HG03039 (cell line): Measurements from ENCODE around the gene CNTN1.

ENCODE experiments used
- ATAC-seq: cut with Tn5 transposase; IDR thresholded peaks from one replicate; pipeline ENCODE4 v1.9.1; 2021; ENCODE audit warnings: mild to moderate bottlenecking, moderate library complexity; ENCODE audit not compliant: unreplicated experiment

Gene CNTN1

GRCh38 chr12:40768125-40768864, 76.1 kb downstream of the CNTN1 start:
- no peak for ATAC-seq

- no peak for ATAC-seq
Observed at GRCh38 chr12:40769846-40770245, 77.6 kb downstream of the CNTN1 start.

DNA sequence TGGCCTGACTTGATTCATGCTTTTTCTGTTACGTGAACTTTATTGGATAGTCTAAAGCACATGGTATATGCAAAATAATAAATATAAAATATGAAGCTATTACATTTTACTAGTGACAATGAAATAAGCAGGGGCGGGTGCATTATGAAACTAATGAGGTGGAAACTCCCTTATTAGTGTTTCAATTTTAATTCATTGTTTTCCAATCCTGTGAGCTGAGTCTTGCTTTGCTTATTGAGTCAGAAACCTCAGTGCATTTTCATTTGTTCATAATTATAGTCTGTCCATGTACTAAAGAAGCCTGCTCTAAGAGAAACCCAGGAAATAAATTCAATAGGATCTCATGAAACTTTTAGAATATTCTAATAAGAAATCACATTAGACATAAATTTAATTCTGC, 78.5 kb downstream of the CNTN1 start:
- ATAC-seq = no peak

- no peak for ATAC-seq
Observed at GRCh38 chr12:40775661-40776060, 83.4 kb downstream of the CNTN1 start.

GRCh38 chr12:40784102-40784501, 91.9 kb downstream of the CNTN1 start:
- ATAC-seq = no peak

- no peak for ATAC-seq
Observed at GRCh38 chr12:40788276-40788675, 96.0 kb downstream of the CNTN1 start.

DNA sequence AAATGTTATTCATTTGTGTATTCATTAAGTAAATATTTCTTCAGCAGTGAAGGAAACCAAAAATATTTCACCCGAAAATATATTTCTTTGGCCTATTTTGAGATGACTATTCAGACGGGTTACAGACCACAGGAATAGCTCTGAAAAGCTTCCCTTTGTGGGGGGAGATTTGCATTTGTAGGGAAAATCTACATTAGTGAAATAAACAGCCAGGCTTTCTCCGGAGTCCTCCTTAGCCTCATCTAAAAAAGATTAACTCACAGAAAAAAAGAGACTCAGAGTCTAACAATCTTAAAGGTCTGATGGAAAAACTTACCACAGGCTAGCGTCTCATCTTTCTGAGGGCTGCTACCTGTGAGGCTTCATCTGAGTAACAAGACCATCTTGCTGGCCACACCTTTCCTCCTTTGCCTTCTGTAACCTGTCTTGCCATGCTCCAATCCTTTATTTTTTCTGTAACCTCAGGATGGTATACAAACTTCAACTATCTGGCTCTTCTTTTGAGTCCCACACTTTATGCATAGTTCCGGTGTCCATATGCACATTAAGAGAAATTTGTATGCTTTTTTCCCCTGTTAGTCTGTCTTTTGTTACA, 100.7 kb downstream of the CNTN1 start:
- ATAC-seq = no peak

DNA sequence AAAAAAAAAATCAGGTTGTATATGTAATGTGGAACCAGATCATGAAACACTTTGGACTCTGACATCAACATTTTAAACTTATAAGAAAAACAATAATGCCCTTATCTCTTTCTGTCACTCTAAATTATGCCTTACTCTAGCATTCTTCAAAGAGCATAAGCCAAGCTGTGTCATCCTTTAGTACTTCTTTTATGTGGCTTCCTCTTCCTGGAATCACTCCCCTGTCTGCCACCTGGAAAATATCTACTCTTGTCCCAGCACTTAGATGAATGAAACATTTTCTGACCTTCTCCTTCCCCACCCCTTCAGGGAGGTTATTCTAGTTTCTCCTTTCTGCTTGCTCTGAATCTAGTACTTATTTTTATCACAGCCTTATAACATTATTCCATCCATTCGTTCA, 101.2 kb downstream of the CNTN1 start:
- ATAC-seq = no peak

- no peak for ATAC-seq
Observed at GRCh38 chr12:40794087-40794486, 101.8 kb downstream of the CNTN1 start.

- ATAC-seq = no peak
Observed at GRCh38 chr12:40801082-40801481, 108.8 kb downstream of the CNTN1 start.

GRCh38 chr12:40801861-40802260, 109.6 kb downstream of the CNTN1 start:
- no peak for ATAC-seq

- ATAC-seq = no peak
Observed at GRCh38 chr12:40802656-40803055, 110.4 kb downstream of the CNTN1 start.

DNA sequence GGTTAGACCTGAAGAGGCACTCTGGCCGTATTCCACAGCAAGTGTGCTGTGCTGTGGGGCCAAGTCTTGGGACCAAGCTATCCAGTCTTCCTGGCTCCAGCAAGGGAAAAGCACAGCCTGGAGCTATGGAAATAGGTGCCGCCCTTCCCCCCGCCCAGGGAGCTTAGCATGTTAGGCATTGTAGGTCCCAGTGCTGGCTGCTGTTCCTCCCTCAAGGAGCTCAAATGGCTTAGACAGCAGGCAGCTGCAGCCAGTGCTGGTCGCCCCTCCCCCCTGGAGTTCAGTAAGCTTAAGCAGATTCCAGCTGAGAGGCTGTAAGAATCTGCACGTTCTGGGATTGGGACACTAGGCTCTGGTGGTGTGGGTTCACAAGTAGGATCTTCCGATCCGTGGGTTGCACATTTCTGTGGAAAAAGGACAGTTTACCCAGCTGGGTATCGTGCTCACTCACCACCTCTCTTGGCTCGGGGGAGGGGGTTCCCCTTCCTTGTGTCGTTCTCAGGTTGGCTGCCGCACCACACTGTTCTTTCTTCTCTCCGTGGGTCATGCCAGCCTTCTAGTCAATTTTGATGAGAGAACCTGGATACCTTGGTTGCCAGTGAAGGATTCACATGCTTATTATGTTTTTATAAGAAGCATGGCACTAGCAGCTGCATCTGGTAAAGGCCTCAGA, 127.3 kb downstream of the CNTN1 start:
- no peak for ATAC-seq

- ATAC-seq = no peak
Observed at GRCh38 chr12:40820794-40821484, 128.7 kb downstream of the CNTN1 start.

- ATAC-seq = no peak
Observed at GRCh38 chr12:40825156-40825555, 132.9 kb downstream of the CNTN1 start.

DNA sequence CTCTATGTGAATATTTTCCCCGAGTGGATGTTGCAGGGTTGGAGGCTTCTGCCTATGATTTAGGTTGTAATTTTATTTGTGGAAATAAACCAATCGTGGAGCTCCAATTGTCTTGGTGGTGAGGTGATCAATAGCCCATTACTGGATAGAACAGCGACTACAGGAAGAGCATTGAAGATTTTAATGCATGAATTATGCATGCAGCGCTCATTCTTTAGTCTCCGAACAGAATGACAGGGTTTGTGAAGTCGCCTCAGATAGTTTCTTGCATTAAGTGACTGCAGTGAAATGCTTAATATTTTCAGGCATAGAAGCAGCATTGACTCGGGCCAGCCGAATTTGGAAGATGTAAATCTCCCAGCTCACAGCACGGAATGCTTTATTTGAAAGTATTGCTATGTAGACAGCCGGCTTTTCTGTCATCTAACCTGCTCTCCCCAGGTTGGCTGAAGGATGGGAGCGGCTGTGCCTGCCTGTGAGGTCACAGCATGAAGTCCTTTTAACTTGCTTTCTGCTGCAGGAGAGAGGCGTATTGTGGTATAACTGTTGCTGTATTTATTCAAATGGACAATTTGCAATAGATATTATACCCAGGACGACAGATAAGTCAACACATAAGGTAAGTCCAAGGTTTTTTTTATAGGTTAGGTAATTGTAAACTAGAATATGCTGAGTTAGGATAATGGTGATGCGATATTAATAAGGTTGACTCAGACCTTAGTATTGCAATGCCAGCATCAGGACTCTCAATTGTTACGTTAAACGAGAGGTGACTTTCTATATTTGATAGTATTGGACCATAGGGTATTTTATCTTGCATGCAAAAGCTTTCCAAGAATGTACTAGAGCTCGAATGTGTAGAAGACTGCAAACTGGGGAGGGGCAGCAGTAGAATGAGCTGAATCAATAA, 135.7 kb downstream of the CNTN1 start:
- no peak for ATAC-seq

GRCh38 chr12:40828593-40828990, 136.4 kb downstream of the CNTN1 start:
- ATAC-seq = no peak

GRCh38 chr12:40829738-40830144, 137.5 kb downstream of the CNTN1 start:
- no peak for ATAC-seq

DNA sequence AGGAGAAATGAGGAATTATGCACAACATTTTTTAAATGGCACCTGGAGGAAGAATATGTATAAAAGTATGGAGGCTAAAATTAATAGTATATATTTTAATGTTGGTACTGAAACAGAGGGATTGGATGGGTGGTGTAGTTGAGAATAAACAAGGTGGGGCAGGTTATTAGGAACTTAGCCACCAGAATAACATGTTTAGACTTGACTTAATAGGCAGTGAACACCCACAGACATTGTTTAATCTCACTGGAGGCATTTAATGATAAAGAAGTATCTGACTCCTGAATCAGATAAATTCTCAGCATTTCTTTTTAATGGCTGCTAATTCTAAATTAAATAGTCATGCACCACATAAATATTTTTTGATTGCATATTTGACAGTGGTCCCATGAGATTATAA, 139.7 kb downstream of the CNTN1 start:
- no peak for ATAC-seq

GRCh38 chr12:40832668-40833067, 140.4 kb downstream of the CNTN1 start:
- no peak for ATAC-seq

DNA sequence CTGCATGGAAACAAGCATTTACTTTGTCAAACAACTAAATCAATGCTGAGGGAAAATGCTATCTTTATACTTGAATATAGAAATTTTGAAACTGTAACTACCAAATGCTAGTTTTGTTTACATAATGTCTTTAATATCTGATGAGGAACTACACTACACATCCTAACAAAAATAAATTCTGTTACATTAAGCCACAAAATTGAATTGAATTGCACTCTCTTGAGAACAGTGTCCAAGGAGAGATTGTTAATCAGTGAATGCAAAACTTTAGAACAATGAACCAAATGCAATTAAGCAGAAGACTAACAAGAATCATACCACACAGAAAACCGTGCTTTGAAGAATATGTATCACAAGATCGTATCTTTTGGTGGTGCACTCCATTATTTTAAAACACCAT, 141.6 kb downstream of the CNTN1 start:
- ATAC-seq = no peak
